Activated CD4-positive, alpha-beta T cell treated with anti-CD3 and anti-CD28 coated beads, Interleukin-2, amount 50 U/mL, for 1 hour (primary cell): ENCODE results near the gene ERGIC1.

Experiments
- DNase-seq: peaks from one replicate; pipeline ENCODE4 v3.0.0-alpha.2; 2020

Gene ERGIC1

DNA sequence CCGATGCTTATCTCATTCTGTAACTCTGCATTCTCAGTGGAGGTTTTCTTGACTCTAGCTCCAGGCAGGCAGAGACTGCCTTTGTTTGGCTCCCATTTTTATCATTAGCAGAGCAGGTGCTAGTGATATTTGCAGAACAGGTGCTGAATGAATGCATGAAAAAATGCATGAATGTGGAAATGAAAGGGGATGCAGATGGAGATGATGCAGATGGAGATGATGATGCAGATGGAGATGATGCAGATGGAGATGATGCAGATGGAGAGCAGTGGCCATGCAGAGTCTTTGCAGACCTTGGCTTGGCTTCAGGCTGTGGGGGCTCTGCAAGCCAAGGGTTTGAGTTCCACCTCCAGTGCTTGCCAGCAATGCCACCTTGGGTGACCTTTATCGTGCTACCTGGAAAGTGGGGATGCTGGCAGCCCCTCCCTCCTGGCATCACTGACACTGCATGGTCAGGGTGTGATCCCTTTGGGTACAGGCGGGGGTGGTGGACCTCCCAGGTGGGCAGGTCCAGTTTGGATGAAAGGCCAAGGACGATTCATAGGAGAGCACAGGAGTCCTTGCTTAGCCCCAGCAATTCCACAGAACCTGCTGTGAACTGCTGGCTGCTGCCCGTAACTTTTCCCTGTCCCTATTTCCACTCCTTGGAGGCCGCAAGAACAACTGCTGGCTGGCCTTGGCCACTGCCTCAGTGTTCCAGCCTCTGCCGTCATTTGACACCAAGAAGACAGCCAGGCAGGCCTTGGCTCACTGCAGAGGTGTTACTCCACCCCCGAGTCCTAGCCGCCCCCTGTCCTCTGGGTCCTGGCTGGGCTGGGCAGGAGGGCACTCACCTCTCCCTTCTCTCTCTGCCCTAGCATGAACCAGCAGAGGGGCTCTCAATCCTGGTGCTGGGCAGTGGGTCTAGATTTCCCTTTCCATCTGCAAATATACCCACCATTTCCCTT, 33.0 kb downstream of the ERGIC1 start:
- DNase-seq: no peak

GRCh38 chr5:172867761-172868435, 33.8 kb downstream of the ERGIC1 start:
- DNase-seq: no peak

DNA sequence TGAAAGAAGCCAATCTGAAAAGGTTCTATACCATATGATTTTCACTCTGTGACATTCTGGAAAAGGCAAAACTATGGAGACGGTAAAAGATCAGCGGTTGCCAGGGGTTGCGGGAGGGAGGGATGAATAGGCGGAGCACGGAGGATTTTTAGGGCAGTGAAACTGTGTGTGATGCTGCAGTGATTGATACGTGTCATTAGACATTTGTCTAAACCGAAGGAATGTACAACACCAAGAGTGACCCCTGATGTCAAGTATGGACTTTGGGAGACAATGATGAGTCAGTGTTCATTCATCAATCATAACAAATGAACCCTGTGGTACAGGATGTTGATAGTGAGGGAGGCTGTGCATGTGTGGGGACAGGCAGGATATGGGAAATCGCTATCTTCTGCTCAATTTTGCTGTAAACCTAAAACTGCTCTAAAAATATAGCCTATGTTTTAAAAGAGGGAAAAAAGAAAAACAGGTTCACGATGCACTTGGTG, 34.4 kb downstream of the ERGIC1 start:
- no peak for DNase-seq

- no peak for DNase-seq
Measured at GRCh38 chr5:172868924-172869591, 35.0 kb downstream of the ERGIC1 start.

DNA sequence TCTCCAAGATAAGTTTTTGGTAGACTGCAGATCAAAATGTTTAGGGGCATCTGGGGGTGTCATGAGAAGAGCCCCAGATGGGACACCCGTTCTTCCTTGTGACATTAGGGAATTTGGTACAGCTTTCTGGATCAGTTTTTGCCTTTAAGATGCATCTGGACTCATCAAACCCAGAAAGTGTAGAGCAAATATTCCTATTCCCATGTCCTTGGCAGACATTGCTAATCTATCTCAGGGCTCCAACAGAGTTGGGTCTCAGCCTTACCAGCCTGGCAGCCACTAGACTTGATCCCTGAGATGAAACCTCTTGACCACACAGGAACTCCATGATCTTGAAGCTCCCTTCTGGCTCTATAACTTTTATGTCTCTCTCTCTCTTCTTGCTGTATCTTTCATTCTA, 35.6 kb downstream of the ERGIC1 start:
- no peak for DNase-seq

- no peak for DNase-seq
Measured at GRCh38 chr5:172870291-172870714, 36.3 kb downstream of the ERGIC1 start.

GRCh38 chr5:172870715-172871461, 36.8 kb downstream of the ERGIC1 start:
- no peak for DNase-seq

DNA sequence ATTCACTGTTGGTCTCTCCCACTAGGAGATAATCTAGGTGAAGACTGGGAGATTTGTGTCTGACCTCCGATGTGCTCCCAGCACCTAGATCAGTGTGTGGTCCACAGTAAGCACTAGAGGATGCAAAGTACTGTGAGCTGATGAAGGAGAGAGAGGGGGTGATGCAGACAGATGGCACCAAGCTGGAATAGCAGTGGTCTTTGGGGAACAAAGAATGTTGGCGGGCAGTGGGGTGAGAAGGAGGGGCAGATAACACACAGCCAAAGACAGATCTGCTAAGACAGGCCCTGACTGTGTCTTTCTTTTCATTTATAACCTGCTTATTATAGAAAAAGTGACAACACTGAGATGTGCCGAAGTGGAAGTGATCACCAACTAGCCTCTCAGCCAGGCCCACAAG, 37.5 kb downstream of the ERGIC1 start:
- no peak for DNase-seq

GRCh38 chr5:172871982-172872381, 37.9 kb downstream of the ERGIC1 start:
- no peak for DNase-seq

GRCh38 chr5:172872997-172873491, 39.0 kb downstream of the ERGIC1 start:
- no peak for DNase-seq

GRCh38 chr5:172873513-172873912, 39.5 kb downstream of the ERGIC1 start:
- DNase-seq: no peak

DNA sequence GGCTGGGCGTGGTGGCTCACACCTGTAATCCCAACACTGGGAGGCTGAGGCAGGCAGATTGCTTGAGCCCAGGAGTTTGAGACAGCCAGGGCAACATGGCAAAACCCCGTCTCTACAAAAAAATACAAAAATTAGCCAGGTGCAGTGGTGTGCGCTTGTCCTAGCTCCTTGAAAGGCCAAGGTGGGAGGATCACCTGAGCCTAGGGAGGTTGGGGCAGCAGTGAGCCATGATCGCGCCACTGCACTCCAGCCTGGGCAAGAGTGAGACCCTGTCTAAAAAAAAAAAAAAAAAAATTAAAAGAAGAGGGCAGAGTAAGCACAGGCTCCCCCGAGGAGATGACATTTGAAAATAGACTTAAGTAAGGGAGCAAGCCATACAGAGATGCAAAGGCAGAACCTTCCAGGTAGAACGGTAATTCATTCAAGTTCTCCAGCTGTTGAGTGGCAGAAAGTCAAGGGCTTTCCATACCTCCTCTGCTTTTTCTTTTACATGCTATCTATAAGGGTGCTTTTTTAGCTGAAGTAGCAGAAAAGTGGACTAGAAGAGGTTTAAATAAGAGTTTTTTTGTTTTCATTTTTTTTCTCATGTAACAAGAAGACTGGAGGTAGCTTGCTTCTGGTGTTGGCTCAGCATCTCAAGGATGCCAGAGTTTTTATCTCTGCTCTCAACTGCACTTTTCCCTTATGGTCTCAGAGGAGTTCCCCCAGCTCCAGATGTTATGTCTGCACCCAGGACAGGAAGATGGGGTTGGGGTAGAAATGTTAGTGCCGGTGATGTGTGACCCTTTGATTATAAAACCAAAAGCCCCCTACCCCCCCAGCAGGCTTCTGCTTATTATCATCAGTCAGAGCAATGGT, 40.8 kb downstream of the ERGIC1 start:
- DNase-seq: no peak

GRCh38 chr5:172875505-172876279, 41.6 kb downstream of the ERGIC1 start:
- no peak for DNase-seq

GRCh38 chr5:172876578-172876977, 42.5 kb downstream of the ERGIC1 start:
- no peak for DNase-seq

DNA sequence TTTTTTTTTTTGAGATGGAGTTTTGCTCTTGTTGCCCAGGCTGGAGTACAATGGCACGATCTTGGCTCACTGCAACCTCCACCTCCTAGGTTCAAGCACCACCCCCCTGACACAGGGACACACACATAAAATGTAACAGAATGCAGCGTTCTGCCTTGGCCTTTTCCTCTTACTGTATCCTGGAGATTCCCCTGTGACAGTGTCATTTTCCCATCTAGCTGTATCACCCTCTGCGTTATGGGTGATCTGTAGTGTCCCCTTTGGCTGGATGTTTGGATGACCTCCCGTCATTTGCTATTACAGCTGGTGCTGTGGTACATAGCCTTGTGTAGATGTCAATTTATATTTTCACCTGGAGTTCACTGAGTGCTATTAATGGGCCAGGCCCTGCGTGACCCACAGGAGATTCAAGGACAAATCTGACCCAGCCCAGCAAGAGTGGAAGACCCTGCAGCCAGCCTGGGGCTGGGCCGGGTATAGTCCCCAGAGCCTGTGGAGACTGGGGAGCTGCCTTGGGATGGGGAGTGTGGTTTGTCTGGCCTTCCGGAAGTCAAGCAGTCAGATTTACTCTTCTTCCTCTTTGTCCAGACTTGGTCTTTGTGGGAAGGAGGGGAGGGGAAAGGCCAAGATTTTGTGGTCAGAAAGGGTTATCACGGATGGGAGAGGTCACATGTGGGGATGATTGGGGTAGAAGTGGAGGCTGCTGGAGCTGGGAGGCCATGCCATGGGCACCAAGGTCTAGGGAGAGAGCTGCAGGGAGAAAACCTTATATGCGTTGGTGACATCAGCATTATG, 43.6 kb downstream of the ERGIC1 start:
- DNase-seq: no peak

DNA sequence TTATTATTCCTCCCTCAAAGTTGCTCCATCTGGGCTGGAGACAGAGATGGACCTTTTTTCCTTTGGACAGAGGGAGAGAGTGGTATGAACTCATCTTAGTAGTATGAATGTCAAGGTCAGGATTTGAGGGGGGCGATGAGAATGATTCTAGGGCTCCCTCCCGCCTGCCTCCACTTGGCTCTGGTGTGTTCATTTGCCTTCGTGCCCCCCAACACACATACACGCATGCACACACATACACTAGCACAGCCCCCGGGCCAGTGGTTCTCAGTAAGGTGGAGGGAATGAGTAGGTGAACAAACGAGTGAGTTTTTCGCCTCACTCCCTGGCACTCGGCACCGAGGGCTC, 44.5 kb downstream of the ERGIC1 start:
- DNase-seq: no peak

GRCh38 chr5:172878933-172879752, 45.1 kb downstream of the ERGIC1 start:
- no peak for DNase-seq

- DNase-seq: no peak
Measured at GRCh38 chr5:172881691-172882370, 47.8 kb downstream of the ERGIC1 start.
